Keratinocyte (primary cell): ENCODE data around the gene GBP6.

Experiments
- EZH2 ChIP-seq: IDR thresholded peaks from one replicate; pipeline ENCODE4 v1.6.1; 2012; ENCODE audit warnings: inconsistent platforms, mild to moderate bottlenecking, low read length, moderate library complexity
- TF ChIP-seq, protein P1 (sequence below), 3 experiments: IDR thresholded peaks in 1 of 3; conservative IDR thresholded peaks in 1 of 3; optimal IDR thresholded peaks in 1 of 3; 2 replicates in 2 of 3; 3 replicates in 1 of 3; pipeline versions ENCODE3 to v1.5.1; 2011; ENCODE audit warnings: low read length in 3 of 3, mild to moderate bottlenecking in 3 of 3, moderate library complexity in 2 of 3, control low read depth in 1 of 3, inconsistent platforms in 1 of 3; ENCODE audit not compliant: insufficient read depth in 2 of 3; ENCODE audit errors: extremely low read depth in 1 of 3

DNA sequence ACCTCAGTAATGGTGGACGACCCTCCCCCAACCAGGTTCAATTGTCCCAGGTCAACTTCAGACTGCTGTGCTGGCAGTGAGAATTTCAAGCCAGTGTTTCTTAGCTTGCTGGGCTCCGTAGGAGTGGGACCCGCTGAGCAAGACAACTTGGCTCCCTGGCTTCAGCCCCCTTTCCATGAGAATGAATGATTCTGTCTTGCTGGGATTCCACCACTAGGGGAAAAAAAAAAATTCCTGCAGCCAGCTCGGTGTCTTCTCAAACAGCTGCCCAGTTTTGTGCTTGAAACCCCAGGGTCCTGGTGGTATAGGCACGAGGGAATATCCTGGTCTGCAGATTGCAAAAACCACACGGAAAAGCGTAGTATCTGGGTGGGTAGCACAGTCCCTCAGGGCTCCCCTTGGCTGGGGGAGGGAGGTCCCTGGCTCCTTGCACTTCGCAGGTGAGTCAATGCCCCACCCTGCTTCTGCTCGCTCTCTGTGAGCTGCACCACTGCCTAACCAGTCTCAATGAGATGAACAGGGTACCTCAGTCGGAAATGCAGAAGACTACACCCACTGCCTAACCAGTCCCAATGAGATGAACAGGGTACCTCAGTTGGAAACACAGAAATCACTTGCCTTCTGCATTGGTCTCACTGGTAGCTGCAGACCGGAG is 41.5 kb downstream of the GBP6 start:
- TF ChIP-seq, protein P1, sequence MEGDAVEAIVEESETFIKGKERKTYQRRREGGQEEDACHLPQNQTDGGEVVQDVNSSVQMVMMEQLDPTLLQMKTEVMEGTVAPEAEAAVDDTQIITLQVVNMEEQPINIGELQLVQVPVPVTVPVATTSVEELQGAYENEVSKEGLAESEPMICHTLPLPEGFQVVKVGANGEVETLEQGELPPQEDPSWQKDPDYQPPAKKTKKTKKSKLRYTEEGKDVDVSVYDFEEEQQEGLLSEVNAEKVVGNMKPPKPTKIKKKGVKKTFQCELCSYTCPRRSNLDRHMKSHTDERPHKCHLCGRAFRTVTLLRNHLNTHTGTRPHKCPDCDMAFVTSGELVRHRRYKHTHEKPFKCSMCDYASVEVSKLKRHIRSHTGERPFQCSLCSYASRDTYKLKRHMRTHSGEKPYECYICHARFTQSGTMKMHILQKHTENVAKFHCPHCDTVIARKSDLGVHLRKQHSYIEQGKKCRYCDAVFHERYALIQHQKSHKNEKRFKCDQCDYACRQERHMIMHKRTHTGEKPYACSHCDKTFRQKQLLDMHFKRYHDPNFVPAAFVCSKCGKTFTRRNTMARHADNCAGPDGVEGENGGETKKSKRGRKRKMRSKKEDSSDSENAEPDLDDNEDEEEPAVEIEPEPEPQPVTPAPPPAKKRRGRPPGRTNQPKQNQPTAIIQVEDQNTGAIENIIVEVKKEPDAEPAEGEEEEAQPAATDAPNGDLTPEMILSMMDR (optimal IDR thresholded peaks at IDR 0.05 in 1 of 3, IDR thresholded peaks at IDR 0.05 in 1 of 3, conservative IDR thresholded peaks at IDR 0.05 in 1 of 3; ENCODE audit: extremely low read depth in 1 of 3, insufficient read depth in 2 of 3, low read length in 3 of 3) = no peak
- TF ChIP-seq EZH2 = no peak
